Neural cell (in vitro differentiated cells): ENCODE results near the gene SH3PXD2B. TPM values are rescaled to one million over a fixed set of nuclear protein-coding genes. Genes with fewer than 3 reads are reported as not detected.

Experiments
- H2AFZ ChIP-seq: fragments of 200-600, 300-800 bp; sonication (generic), shearing (Covaris generic); 2 replicates; pipeline ENCODE4 v1.6.0; 2014; ENCODE audit warnings: low read depth, mild to moderate bottlenecking, antibody characterized with exemption, low read length, moderate library complexity
- H3F3A ChIP-seq: fragments of 200-600 bp; shearing (Covaris generic); 2 replicates; pipeline ENCODE4 v1.6.1; 2016; ENCODE audit warnings: mild to moderate bottlenecking, moderate library complexity, mixed read lengths, antibody characterized with exemption, low read length; ENCODE audit not compliant: insufficient read depth, poor library complexity, severe bottlenecking
- H3K27ac ChIP-seq: fragments of 200-600, 300-800 bp; sonication (generic), shearing (Covaris generic); 2 replicates; pipeline ENCODE4 v1.5.1; 2014; ENCODE audit warnings: mild to moderate bottlenecking, low read length, moderate library complexity
- H3K27me3 ChIP-seq: fragments of 300-800, 200-600 bp; sonication (generic), shearing (Covaris generic); 2 replicates; pipeline ENCODE4 v1.6.0; 2014; ENCODE audit warnings: mild to moderate bottlenecking, low read depth, low read length, moderate library complexity; ENCODE audit not compliant: insufficient read depth
- H3K36me3 ChIP-seq: fragments of 300-800, 200-600 bp; sonication (generic), shearing (Covaris generic); 2 replicates; pipeline ENCODE4 v1.5.1; 2014; ENCODE audit warnings: mild to moderate bottlenecking, antibody characterized with exemption, low read length, moderate library complexity; ENCODE audit not compliant: insufficient read depth
- H3K4me2 ChIP-seq: fragments of 300-800, 200-600 bp; sonication (generic), shearing (Covaris generic); 2 replicates; pipeline ENCODE4 v1.6.0; 2014; ENCODE audit warnings: mild to moderate bottlenecking, low read length
- H3K4me3 ChIP-seq: fragments of 300-800, 200-600 bp; sonication (generic), shearing (Covaris generic); 2 replicates; pipeline ENCODE4 v1.5.1; 2014; ENCODE audit warnings: mild to moderate bottlenecking, low read length, moderate library complexity
- H3K79me2 ChIP-seq: fragments of 200-600 bp; shearing (Covaris generic); replicated peaks from 2 replicates; pipeline ENCODE4 v1.6.0; 2014; ENCODE audit warnings: mild to moderate bottlenecking, low read length, moderate library complexity; ENCODE audit not compliant: insufficient read depth
- H3K9ac ChIP-seq: fragments of 300-800, 200-600 bp; sonication (generic), shearing (Covaris generic); 2 replicates; pipeline ENCODE4 v1.6.1; 2016; ENCODE audit warnings: mild to moderate bottlenecking, low read length, mixed read lengths
- H3K9me2 ChIP-seq: fragments of 200-600 bp; shearing (Covaris generic); 2 replicates; pipeline ENCODE4 v1.6.1; 2016; ENCODE audit warnings: mild to moderate bottlenecking, low read length, mixed read lengths; ENCODE audit not compliant: insufficient read depth
- H3K9me3 ChIP-seq: fragments of 200-600, 300-800 bp; sonication (generic), shearing (Covaris generic); 2 replicates; pipeline ENCODE4 v1.6.1; 2016; ENCODE audit warnings: mild to moderate bottlenecking, mixed run types, low read length, moderate library complexity, mixed read lengths
- H4K20me1 ChIP-seq: fragments of 200-600 bp; shearing (Covaris generic); 2 replicates; pipeline ENCODE4 v1.6.1; 2016; ENCODE audit warnings: mild to moderate bottlenecking, mixed run types; ENCODE audit not compliant: insufficient read depth
- EP300 ChIP-seq: fragments of 450-650 bp; conservative IDR thresholded peaks from 2 replicates; pipeline ENCODE4 v1.6.1; 2014; ENCODE audit warnings: antibody characterized with exemption, mild to moderate bottlenecking, moderate library complexity; ENCODE audit not compliant: poor library complexity, severe bottlenecking
- EZH2 ChIP-seq: fragments of 200-600, 300-800 bp; shearing (Covaris generic), sonication (generic); IDR thresholded peaks from 2 replicates; pipeline ENCODE4 v1.6.1; 2014; ENCODE audit warnings: antibody characterized with exemption, low read length, borderline replicate concordance, mild to moderate bottlenecking; ENCODE audit not compliant: insufficient read depth, poor library complexity, severe bottlenecking
- MXI1 ChIP-seq: fragments of 450-650 bp; conservative IDR thresholded peaks from 2 replicates; pipeline ENCODE4 v1.6.1; 2014; ENCODE audit warnings: antibody characterized with exemption, mild to moderate bottlenecking; ENCODE audit not compliant: poor library complexity, severe bottlenecking
- POLR2AphosphoS5 ChIP-seq: IDR thresholded peaks from 2 replicates; pipeline ENCODE4 v1.6.1; 2012
- RAD21 ChIP-seq: fragments of 450-650 bp; conservative IDR thresholded peaks from 2 replicates; pipeline ENCODE4 v1.6.1; 2014; ENCODE audit warnings: antibody characterized with exemption, mild to moderate bottlenecking, moderate library complexity
- SMC3 ChIP-seq: fragments of 450-650 bp; conservative IDR thresholded peaks from 2 replicates; pipeline ENCODE4 v1.6.1; 2014; ENCODE audit warnings: antibody characterized with exemption, mild to moderate bottlenecking, moderate library complexity; ENCODE audit not compliant: poor library complexity
- TAF1 ChIP-seq: IDR thresholded peaks from 2 replicates; pipeline ENCODE4 v1.6.1; 2012; ENCODE audit warnings: low read depth
- polyA plus RNA-seq: library from polyadenylated mRNA; depleted of rRNA; stranded (reverse); fragments of >200 nt; gene quantifications from 2 replicates; pipeline ENCODE4 v1.2.3, GENCODE V29; 2014
- TF ChIP-seq, protein P1 (sequence below): fragments of 450-650 bp; IDR thresholded peaks from 2 replicates; pipeline ENCODE4 v1.5.1; 2014; ENCODE audit warnings: antibody characterized with exemption, mild to moderate bottlenecking, moderate library complexity; ENCODE audit not compliant: poor library complexity, severe bottlenecking
- TF ChIP-seq, protein P2 (sequence below): IDR thresholded peaks from 2 replicates; pipeline ENCODE4 v1.6.1; 2012; ENCODE audit warnings: borderline replicate concordance

SH3PXD2B gene
- polyA plus RNA-seq, 1 donor from 2014 or later = 11.7 TPM

DNA sequence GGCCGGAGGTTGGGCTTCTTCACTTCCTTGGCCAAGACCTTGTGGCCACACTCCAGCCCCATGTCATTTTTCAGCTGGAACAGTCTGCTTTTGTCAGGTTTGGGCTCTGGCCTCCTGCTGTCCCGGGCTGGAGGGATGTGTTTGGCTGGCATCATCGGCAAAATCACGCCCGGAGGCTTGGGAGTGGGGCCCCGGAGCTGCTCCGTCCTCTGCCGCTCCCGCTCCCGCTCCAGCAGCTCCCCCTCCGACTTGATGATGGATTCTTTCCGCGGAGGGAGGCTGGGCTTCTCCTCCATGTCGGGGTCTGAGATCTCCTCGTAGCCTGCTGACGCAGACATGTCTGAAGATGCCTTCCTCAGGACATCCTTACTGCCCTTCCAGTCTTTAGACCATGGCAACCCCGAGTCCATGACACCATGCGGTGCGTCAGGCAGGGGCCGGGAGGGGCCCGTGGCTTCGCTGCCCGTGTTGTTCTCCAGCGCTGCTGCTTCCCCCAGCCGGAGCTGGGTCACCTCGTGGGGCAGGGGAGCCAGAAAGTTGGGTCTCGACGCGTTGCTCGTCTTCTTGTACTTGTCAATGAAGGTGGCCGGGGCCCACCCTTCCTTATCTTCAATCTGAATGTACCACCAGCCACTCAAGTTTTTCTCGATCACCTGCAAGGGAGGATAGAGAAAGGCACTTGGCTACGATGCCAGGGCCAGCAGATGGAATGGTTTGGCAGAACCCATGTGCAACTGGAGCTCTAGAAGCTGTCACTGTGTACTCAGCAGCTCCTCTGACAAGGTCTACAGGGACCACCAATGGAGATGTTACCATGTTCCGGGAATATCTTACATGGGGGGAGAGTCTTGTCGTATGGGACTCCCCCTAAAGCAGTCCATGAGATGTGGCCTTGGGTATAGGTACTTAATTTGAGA lies 114.8 kb downstream of the SH3PXD2B start:
- no peaks in the 10 kb centered on the region for H4K20me1 ChIP-seq
- no peaks in the 10 kb centered on the region for H3F3A ChIP-seq
- no peak overlapping the region for H3K4me2 ChIP-seq
- TF ChIP-seq, protein P1, sequence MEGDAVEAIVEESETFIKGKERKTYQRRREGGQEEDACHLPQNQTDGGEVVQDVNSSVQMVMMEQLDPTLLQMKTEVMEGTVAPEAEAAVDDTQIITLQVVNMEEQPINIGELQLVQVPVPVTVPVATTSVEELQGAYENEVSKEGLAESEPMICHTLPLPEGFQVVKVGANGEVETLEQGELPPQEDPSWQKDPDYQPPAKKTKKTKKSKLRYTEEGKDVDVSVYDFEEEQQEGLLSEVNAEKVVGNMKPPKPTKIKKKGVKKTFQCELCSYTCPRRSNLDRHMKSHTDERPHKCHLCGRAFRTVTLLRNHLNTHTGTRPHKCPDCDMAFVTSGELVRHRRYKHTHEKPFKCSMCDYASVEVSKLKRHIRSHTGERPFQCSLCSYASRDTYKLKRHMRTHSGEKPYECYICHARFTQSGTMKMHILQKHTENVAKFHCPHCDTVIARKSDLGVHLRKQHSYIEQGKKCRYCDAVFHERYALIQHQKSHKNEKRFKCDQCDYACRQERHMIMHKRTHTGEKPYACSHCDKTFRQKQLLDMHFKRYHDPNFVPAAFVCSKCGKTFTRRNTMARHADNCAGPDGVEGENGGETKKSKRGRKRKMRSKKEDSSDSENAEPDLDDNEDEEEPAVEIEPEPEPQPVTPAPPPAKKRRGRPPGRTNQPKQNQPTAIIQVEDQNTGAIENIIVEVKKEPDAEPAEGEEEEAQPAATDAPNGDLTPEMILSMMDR = no peak
- TF ChIP-seq TAF1 = no peak
- TF ChIP-seq SMC3 = no peak
- no peak for TF ChIP-seq POLR2AphosphoS5
- no peak for TF ChIP-seq EP300
- TF ChIP-seq RAD21 = no peak
- no peak for TF ChIP-seq EZH2
- TF ChIP-seq, protein P2, sequence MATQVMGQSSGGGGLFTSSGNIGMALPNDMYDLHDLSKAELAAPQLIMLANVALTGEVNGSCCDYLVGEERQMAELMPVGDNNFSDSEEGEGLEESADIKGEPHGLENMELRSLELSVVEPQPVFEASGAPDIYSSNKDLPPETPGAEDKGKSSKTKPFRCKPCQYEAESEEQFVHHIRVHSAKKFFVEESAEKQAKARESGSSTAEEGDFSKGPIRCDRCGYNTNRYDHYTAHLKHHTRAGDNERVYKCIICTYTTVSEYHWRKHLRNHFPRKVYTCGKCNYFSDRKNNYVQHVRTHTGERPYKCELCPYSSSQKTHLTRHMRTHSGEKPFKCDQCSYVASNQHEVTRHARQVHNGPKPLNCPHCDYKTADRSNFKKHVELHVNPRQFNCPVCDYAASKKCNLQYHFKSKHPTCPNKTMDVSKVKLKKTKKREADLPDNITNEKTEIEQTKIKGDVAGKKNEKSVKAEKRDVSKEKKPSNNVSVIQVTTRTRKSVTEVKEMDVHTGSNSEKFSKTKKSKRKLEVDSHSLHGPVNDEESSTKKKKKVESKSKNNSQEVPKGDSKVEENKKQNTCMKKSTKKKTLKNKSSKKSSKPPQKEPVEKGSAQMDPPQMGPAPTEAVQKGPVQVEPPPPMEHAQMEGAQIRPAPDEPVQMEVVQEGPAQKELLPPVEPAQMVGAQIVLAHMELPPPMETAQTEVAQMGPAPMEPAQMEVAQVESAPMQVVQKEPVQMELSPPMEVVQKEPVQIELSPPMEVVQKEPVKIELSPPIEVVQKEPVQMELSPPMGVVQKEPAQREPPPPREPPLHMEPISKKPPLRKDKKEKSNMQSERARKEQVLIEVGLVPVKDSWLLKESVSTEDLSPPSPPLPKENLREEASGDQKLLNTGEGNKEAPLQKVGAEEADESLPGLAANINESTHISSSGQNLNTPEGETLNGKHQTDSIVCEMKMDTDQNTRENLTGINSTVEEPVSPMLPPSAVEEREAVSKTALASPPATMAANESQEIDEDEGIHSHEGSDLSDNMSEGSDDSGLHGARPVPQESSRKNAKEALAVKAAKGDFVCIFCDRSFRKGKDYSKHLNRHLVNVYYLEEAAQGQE = no peak
- TF ChIP-seq MXI1 = no peak
- peaks cover under 1% of the 10 kb centered on the region for H3K36me3 ChIP-seq
- H3K27me3 ChIP-seq = no peaks in the 10 kb centered on the region
- no peaks in the 10 kb centered on the region for H3K79me2 ChIP-seq
- no peak overlapping the region for H3K4me3 ChIP-seq
- H3K27ac ChIP-seq = no peak overlapping the region
- no peak overlapping the region for H2AFZ ChIP-seq
- H3K9me3 ChIP-seq = no peaks in the 10 kb centered on the region
- no peaks in the 10 kb centered on the region for H3K9me2 ChIP-seq
- H3K9ac ChIP-seq = no peak overlapping the region

DNA sequence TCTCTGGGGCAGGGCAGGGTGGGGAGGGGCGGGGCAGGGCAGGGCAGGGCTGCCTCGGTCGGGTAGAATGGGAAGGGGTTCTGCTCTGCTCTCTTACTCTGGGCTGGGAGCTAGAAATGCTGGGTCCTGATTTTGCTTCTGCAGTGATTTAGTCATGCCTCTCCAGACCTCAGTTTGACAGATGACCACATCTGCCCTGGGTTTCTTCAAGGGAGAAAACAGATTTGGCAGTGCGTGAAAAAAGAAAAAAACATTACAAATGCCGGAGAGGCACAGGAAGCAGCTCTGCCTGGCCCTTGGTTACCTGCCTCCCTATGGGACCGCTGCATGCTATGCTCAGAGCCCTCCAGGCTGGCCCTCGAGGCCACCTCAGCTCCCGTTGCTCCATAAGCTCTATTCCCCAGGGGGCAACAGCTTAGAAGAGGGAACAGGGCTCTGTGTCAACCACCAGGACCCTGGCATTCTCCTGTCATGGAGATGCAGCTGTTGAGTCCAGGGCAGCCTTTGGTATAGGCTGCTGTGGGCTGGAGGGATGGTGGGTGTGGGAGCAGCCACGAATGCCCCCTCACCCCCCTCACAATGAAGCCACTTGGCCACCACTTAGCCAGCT lies 117.5 kb downstream of the SH3PXD2B start:
- Histone ChIP-seq H3K36me3 (no peaks in the 10 kb centered on the region), H3F3A (no peaks in the 10 kb centered on the region), H3K4me3 (no peak overlapping the region), H3K9me3 (no peaks in the 10 kb centered on the region), H3K9me2 (no peaks in the 10 kb centered on the region), H3K9ac (no peak overlapping the region), H3K4me2 (no peak overlapping the region), H4K20me1 (no peaks in the 10 kb centered on the region), H2AFZ (no peak overlapping the region), H3K27me3 (no peaks in the 10 kb centered on the region), H3K27ac (no peak overlapping the region), H3K79me2 (no peaks in the 10 kb centered on the region)
- TF ChIP-seq, protein P2 = no peak
